ENCODE data around the gene RAD51B. TPM values are rescaled to one million over a fixed set of nuclear protein-coding genes. Genes with fewer than 3 reads are reported as not detected.

The RAD51B gene
- total RNA-seq, 1 experiment from 2014 or later, result 7.2 TPM

DNA sequence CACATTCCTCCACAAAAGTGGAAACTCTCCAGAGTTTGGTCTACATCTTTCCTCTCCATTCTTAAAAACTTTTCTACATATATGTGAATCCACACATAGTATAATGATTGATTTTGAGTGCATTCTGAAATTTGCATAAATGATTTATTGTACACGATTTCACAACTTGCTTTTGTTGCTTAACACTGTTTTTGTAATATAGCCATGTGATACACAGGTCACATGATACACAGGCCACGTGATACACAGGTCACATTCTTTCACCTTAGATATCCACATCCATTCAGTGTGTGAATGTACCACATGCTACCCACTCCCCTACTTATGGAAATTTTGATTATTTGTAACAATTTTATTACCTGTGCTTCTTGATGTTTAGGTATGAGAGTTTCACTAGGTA, 654.2 kb downstream of the RAD51B start:
- Histone ChIP-seq H3K27me3 (no peaks in the 10 kb centered on the region), H3K36me3 (no peaks in the 10 kb centered on the region), H3K4me3 (no peak overlapping the region), H3K9me3 (no peaks in the 10 kb centered on the region)
- DNase-seq, result no peak

DNA sequence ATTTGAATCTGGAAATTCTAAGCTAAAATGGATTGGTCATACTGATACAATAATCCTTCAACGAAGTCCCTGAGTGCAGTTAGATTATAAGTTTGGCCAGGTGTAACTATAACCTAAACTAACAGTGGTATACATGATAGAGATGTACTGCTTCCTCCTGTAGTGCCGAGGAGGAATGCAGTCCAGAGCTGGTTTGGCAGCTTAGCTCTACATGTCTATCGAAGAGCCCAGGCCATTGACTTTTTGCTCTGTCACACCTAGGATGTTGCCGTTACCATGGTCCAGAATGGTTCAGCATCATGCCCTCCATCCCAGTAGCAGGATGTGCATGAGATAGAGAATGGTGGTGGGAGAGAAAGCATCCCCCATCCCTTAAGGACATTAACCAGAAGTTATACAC, 655.2 kb downstream of the RAD51B start:
- Histone ChIP-seq H3K36me3 (no peaks in the 10 kb centered on the region), H3K9me3 (no peaks in the 10 kb centered on the region), H3K27me3 (no peaks in the 10 kb centered on the region), H3K4me3 (no peak overlapping the region)
- DNase-seq, result no peak

DNA sequence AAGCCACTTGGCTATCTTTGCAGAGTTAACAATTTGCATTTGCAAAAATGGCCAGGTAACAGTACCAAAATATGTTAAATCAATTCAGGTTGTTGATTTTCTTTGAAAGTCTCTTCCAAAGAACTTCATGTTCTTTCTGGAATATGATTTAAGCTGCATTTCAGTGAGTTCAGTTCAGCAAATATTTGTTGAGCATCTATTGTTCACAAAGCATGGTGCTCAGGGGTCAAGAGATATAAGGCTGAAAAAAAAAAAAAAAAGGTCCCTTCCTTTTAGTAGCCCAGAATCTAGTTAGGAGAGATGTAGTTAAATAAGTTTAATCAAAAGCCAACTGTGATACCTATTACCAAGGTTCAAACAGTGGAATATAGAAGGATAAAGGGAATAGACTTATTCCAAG, 656.2 kb downstream of the RAD51B start:
- H3K36me3 ChIP-seq, result no peaks in the 10 kb centered on the region
- H3K9me3 ChIP-seq, result no peaks in the 10 kb centered on the region
- no peaks in the 10 kb centered on the region for H3K27me3 ChIP-seq
- H3K4me3 ChIP-seq, result no peak overlapping the region
- no peak for DNase-seq

DNA sequence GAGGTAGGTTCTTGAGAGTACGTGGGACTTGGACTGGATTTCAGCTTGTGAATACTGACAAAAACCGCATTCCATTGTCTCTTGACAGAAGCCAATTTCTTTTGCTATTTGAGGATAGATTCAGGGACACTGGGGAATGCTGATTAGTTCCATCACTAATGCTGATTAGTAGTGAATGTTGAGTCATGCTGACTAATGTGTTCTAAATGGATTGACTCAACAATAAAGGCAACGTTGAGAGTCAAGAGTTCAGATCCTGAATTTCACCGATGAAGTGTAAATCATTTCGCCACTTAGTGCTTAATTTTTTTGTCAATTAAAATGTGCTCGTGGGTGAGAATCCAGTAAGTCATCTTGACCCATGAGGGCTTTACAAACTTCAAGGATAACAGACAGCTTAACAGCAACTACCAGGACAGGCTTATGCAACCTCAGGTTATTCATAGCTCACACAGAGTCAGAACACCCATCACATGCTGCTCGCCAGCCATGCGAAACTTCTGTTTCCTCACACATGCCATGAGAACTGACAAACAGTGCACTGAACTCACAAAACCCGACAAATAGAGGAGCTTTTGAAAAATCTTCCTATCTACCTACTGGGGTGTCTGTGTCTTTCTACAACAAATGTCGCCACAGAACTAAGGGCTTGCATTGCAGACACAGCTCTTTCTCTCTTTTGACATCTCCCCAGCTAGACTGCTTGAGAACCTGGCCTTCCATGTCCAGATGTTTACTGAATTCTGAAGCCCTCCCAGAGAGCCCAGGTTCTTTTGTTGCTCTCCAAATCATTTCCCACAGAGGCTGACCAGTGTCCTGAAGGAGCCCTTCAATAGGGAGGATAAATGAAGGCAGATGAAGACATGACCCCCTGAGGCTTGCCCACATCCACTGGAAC, 656.9 kb downstream of the RAD51B start:
- Histone ChIP-seq H3K27me3 (no peaks in the 10 kb centered on the region), H3K4me3 (no peak overlapping the region), H3K36me3 (no peaks in the 10 kb centered on the region), H3K9me3 (no peaks in the 10 kb centered on the region)
- DNase-seq, result peak; percentile 6

DNA sequence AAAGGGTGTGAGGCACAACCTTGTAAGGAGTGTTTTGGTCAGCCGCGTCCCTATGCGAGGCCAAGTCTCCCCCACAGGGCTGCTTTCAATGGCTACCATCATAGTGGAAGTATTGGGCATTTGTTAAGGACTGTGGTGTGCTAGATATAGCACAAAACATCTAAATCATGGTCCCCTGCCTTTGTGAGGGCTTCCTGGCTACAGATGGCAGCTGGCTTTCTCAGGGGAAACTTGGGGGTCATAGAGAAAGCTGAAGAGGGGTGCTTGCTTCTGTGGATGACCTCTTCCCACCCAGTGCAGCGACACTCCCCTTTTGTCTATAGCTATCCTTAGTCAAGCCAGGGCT, 657.5 kb downstream of the RAD51B start:
- no peak overlapping the region for H3K4me3 ChIP-seq
- H3K36me3 ChIP-seq, result no peaks in the 10 kb centered on the region
- DNase-seq, result no peak
- no peaks in the 10 kb centered on the region for H3K27me3 ChIP-seq
- H3K9me3 ChIP-seq, result no peaks in the 10 kb centered on the region

DNA sequence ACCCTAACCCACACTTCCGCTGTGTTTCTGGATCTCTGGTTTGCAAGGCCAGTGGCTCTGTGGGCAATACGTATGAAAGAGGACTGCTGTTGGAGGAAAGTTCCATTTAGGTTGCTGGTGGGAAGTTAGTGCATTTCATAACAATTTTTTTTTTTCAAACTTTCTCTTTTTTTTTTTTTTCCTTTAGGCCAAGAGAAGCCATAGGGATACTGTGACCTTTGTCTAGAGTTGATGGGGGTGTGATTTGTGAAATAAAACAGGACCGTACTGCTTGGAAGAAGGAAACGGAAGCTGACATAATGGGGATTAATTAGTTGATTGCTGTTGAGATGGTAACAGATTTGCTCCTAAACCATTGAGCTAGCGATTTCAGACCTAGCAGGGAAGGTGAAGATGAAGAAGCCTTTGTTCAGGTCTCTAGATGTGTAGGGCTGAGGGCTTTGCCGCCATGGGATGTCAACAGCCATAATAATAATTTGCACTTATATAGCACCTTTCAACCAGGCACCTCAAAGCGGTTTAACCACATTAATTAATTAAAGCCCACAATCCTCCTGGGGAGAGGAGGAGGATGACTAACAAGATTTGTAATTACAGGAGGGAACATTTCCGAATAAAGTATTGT, 658.0 kb downstream of the RAD51B start:
- DNase-seq, result no peak
- Histone ChIP-seq H3K9me3 (no peaks in the 10 kb centered on the region), H3K4me3 (no peak overlapping the region), H3K27me3 (no peaks in the 10 kb centered on the region), H3K36me3 (no peaks in the 10 kb centered on the region)

DNA sequence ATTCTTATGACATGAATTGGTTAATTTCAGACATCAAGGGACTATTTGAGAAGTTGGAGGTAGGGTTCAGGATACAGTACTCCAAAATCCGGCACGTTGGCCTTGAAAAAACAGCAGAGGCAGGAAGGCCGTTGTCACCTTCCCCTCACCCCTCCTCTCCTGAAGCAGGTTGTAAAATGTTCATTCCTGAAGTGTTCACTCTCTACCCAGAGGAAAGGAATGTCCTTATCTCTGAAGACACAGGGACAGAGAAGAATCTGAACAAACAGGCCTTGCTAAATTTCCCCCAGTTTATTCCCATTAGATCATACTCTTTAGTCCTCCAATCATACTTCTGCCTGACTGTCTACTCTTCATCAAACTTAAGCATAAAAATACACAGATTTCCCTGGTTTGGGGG, 659.7 kb downstream of the RAD51B start:
- Histone ChIP-seq H3K9me3 (no peaks in the 10 kb centered on the region), H3K4me3 (no peak overlapping the region), H3K36me3 (no peaks in the 10 kb centered on the region), H3K27me3 (no peaks in the 10 kb centered on the region)
- DNase-seq, result no peak

DNA sequence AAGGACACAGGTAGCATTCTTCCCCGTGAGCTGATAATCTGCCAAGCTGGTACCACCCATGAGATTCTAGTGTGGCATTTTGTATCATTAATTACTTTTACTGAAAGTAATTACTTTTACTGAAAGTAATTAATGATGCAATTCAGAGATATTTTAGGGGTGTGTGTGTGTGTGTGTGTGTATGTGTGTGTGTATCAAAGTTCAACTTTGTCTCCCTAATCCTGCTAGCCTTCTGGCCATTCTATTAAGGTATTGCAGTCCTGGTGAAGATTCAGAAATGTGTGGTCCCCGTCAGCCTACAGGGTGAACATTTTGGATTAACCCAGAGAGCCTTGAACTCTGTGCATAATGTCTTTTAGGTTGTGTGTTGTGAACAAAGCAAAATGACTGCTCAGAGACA, 662.4 kb downstream of the RAD51B start:
- no peak for DNase-seq
- H3K27me3 ChIP-seq, result no peaks in the 10 kb centered on the region
- H3K4me3 ChIP-seq, result no peak overlapping the region
- H3K36me3 ChIP-seq, result no peaks in the 10 kb centered on the region
- no peaks in the 10 kb centered on the region for H3K9me3 ChIP-seq

DNA sequence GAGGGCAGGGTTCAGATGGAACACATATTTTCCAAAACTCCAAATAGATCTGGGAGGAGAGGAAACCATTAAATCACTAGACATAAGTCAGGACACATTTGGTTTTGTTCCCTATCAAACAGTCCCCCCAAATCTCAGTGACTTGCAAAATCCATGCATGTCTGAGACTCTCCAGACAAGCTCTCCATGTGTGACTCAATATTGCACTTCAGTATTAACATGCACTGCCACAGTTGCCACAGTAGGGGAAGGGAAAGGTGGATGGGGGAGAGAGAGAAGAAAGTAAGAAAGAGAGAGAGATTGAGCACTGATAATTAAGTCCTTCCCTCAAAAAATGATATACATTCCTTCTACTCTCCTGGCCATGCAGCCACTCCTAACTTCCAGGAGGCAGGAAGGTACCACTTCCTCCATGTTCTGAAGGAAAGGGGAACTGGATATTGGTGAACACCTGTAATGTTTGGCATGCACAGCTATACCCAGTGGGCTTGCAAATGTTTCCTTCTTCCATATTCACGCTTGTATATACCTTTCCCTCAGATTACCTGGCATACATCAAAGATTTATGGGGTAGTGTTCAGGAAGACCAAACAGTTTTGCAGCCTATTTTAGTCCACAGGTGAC, 663.3 kb downstream of the RAD51B start:
- no peak overlapping the region for H3K4me3 ChIP-seq
- H3K9me3 ChIP-seq, result no peaks in the 10 kb centered on the region
- H3K27me3 ChIP-seq, result no peaks in the 10 kb centered on the region
- no peaks in the 10 kb centered on the region for H3K36me3 ChIP-seq
- no peak for DNase-seq

DNA sequence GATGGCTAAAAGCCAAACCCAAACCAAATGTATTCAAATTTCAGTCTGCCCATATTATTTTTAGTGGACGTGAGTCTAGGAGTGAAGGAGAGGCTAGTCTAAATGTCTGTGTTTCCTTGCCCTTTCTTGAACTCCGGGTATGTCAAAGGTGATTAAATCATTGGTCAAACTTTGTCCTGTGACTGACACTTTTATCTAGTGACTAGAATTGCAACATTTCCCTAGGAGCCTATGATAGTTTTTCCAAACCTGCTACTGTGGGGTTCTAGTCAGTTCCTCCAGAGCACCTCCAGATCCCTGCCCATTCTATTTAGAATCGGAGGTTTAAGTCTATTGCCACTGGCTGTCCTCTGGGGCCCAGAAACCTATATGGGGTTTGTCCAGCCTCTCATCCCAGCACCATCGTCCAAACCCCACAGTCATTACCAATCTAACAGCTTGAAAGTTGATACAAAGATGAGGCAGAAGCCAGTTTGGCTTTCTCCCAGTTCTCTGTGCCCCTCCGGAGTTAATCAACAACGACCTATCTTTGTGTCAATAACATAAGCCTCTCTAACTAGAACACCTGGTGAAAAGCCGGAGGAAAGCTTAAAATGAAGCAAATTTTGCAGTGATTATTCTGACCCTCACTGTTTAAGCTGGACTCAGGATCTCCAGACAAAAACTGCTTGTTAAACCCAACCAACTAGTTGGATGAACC, 666.6 kb downstream of the RAD51B start:
- DNase-seq, result no peak
- Histone ChIP-seq H3K4me3 (no peak overlapping the region), H3K9me3 (no peaks in the 10 kb centered on the region), H3K27me3 (no peaks in the 10 kb centered on the region), H3K36me3 (no peaks in the 10 kb centered on the region)

DNA sequence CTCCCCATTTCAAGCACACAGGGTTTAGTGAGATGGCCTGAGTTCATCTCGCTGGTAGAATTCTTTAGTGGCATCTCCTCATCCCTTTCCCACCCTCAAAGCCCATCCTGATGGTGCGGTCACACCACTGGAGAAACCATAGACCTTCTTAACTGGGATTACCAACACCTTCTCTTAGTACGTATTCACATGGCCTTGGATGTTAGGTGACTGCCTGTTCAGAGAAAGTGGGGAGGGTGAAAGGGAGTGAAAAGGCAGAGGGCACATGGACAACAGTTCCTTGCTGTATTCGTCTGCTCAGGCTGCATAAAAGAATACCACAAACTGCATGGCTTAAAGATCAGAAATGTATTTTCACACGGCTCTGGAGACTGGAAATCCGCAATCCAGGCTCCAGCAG, 667.2 kb downstream of the RAD51B start:
- Histone ChIP-seq H3K4me3 (no peak overlapping the region), H3K36me3 (no peaks in the 10 kb centered on the region), H3K27me3 (no peaks in the 10 kb centered on the region), H3K9me3 (no peaks in the 10 kb centered on the region)
- no peak for DNase-seq

DNA sequence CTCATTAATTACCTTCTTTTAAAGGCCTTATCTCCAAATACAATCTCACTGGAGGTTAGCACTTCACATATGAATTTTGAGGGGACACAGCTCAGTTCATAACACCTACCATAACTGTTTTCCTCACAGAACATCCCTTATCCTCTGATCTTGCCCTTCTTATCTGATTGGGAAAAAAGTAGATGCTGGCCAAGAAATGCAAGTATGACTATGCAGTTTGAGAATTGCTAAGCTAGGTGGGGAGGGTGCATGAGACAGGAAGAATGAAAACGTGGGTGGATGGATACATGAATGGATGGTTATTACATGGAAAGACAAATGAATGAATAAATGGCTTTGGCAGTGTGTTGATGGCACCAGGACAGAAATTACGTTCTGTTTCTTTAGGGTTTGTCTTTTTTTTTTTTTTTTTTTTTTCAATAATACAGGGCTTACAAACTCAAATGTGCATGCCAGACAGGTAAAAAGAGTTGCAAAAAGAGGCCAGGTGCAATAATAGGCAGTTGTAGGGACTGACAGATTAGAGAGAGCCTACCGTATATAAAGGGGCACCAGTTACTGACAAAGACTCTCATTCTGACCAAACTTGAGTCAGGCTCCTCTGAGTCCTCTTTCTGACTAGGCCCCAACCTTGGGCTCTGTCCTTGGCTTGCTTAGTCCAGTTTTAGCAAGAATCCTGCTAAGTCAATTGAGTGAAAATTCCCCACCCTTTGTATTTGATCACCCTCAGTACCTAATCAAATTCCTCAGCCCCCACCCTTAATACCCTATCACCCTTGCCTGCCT, 668.4 kb downstream of the RAD51B start:
- peak; percentile 3 for DNase-seq

DNA sequence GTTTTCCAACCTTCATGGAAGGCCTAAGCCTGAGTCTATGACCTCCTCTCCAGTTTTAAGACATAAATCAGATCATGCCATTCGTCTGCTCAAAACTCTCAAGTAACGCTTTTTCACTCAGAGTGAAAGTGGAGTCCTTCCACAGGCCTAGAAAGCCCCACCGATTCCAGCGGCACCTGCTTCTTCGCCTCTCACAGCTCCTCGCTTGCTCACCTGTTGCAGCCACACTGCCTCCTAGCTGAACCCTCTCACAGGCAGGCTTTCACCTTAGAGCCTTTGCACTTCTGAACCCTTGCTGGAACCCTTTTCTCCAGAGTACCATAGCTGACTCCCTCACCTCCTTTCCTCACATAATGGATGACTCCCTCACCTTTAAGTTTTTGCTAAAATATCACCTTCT, 672.2 kb downstream of the RAD51B start:
- DNase-seq, result no peak
- Histone ChIP-seq H3K9me3 (no peaks in the 10 kb centered on the region), H3K4me3 (no peak overlapping the region), H3K36me3 (no peaks in the 10 kb centered on the region), H3K27me3 (no peaks in the 10 kb centered on the region)

More for the DNA sequence above, 668.4 kb downstream of the RAD51B start:
- Histone ChIP-seq H3K36me3 (no peaks in the 10 kb centered on the region), H3K9me3 (no peaks in the 10 kb centered on the region), H3K4me3 (no peak overlapping the region), H3K27me3 (no peaks in the 10 kb centered on the region)

DNA sequence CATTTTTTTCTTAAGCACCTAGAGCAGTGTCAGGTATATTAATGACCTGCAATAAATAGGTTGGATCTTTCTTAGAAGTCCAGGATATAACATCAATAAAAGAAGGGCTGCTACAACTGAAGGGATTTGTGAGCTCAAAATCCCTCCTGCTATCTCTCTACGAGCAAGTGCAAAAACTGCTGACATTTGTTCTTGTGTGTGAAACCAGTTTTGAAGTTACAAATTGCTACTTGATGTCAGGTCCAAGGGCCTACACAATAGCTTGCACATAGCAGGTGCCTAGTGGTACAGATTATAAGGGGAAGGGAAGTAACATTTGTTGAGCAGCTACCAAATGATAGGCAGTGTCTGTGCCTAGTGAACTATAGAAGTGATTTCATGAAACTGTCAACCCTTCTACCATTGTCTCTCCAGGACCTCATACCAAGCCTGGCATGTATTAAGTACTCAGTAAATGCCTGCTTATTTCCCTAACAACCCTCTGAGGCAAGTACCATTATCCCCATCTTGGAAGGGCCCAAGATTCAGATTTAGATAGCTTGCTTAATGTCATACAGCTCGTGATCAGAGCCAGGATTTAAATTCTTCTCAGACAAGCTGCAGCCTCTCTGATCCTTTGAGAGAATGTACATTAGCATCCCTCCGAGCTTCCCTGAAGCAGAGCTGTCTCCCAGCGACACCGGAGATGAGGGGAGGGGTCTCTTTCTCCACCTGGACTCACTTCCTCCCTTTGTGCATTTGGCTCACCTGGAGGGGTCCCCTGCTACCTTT, 673.0 kb downstream of the RAD51B start:
- no peak overlapping the region for H3K4me3 ChIP-seq
- no peaks in the 10 kb centered on the region for H3K36me3 ChIP-seq
- DNase-seq, result no peak
- no peaks in the 10 kb centered on the region for H3K27me3 ChIP-seq
- no peaks in the 10 kb centered on the region for H3K9me3 ChIP-seq

DNA sequence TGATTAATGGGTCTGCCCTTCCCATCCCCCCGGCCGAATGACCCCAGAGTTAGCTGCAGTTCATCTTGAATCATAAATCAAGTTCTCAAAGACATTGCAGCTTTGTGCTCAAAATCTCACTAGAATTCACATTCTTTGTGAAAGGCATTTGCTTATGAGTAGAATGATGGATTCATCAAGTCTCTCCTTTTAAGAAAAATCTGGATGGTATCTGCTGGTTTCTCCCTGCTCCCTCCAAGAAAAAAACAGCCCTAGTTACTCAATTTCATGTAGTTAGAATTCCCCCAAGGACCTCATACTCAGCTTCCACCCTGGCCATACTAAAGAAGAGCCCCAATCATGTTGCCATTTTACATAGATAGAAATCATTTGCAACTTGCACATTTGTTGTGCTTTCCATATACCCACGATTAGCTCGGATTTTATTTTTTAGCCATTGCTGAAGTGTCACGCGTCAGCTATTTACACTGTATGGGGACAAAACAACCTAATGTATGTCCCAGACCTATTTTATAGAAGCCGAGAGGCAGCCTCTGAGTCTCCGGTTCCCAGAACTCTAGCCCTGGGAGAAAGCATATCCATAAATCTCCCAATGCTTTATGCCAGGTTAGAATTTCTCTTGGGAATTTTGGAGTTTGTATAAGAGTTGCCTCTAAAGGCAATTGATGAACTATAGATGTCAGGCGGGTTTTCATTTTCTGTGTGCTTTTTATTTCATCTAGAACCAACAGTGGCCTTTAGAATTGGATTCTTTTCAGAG, 673.8 kb downstream of the RAD51B start:
- Histone ChIP-seq H3K27me3 (no peaks in the 10 kb centered on the region), H3K9me3 (no peaks in the 10 kb centered on the region), H3K36me3 (no peaks in the 10 kb centered on the region), H3K4me3 (no peak overlapping the region)
- DNase-seq, result no peak

Measured in MG63 (cell line).